Airway epithelial cell (primary cell): Measurements from ENCODE around the gene DPP6. TPM values are rescaled to one million over a fixed set of nuclear protein-coding genes. Genes with fewer than 3 reads are reported as not detected.

Experiments
- total RNA-seq: library from RNA; depleted of rRNA; stranded (reverse); fragments of >200 nt; gene quantifications from 2 replicates; pipeline ENCODE4 v1.2.3, GENCODE V29; 2015

DPP6 gene
- 0.14 TPM in 1 of 2 replicates, not detected in the other for total RNA-seq

GRCh38 chr7:154051643-154052529, at the start of gene DPP6:
Gene DPP6, plus strand, starts transcription at chr7:154052398.

